ENCODE data around the gene KRT14. TPM values are rescaled to one million over a fixed set of nuclear protein-coding genes. Genes with fewer than 3 reads are reported as not detected.
"Not testable (repeated sequence)": the region's sequence is repeated elsewhere in the genome, so short reads cannot be mapped to it uniquely, and the experiment has no call there.

The KRT14 gene
- total RNA-seq, 2 donors from 2014 or later = 0.25 to 0.40 TPM

- intact Hi-C loops (cut with DNase I, micrococcal nuclease) = no loop called here
- DNase-seq = no peak
These were observed 26.8 kb upstream of the KRT14 start for GRCh38 chr17:41613277-41614082.

GRCh38 chr17:41612376-41613160, 25.9 kb upstream of the KRT14 start, which contains the start of gene KRT16:
KRT16 (minus strand) TSS chr17:41612767; CDS start chr17:41612688, 79 bp downstream.
- ATAC-seq; intact Hi-C loops (cut with DNase I, micrococcal nuclease); DNase-seq: not testable (repeated sequence)

More at GRCh38 chr17:41613277-41614082, 26.8 kb upstream of the KRT14 start:
- ATAC-seq = no peak

GRCh38 chr17:41610965-41611640, 24.4 kb upstream of the KRT14 start:
- ATAC-seq (no peak), DNase-seq (no peak)
- intact Hi-C loops (cut with DNase I, micrococcal nuclease) = no loop called here

- intact Hi-C loops (cut with DNase I, micrococcal nuclease); ATAC-seq: not testable (repeated sequence)
- DNase-seq = peak in 1 of 2 donors; percentile 23
These were observed 23.4 kb upstream of the KRT14 start for GRCh38 chr17:41610061-41610517.

- ATAC-seq; intact Hi-C loops (cut with DNase I, micrococcal nuclease); DNase-seq: not testable (repeated sequence)
These were observed 20.2 kb upstream of the KRT14 start for GRCh38 chr17:41606930-41607329.

GRCh38 chr17:41602524-41602923, 15.8 kb upstream of the KRT14 start:
- DNase-seq (no peak), ATAC-seq (no peak)
- intact Hi-C loops (cut with DNase I, micrococcal nuclease) = no loop called here

- intact Hi-C loops (cut with DNase I, micrococcal nuclease) = no loop called here
- no peak for DNase-seq
- ATAC-seq = no peak
These were observed 13.6 kb upstream of the KRT14 start for GRCh38 chr17:41600318-41600717.

GRCh38 chr17:41599680-41600079, 13.0 kb upstream of the KRT14 start:
- DNase-seq (no peak), ATAC-seq (no peak)
- intact Hi-C loops (cut with DNase I, micrococcal nuclease) = no loop called here

GRCh38 chr17:41595585-41595984, 8.9 kb upstream of the KRT14 start:
- no peak for ATAC-seq
- DNase-seq = no peak
- intact Hi-C loops (cut with DNase I, micrococcal nuclease) = no loop called here

GRCh38 chr17:41594363-41594915, 7.7 kb upstream of the KRT14 start:
- no peak for DNase-seq
- no peak for ATAC-seq
- intact Hi-C loops (cut with DNase I, micrococcal nuclease) = no loop called here

- intact Hi-C loops (cut with DNase I, micrococcal nuclease) = no loop called here
- DNase-seq (no peak), ATAC-seq (no peak)
These were observed 6.7 kb upstream of the KRT14 start for GRCh38 chr17:41593306-41593981.

GRCh38 chr17:41592601-41593305, 6.1 kb upstream of the KRT14 start:
- intact Hi-C loops (cut with DNase I, micrococcal nuclease) = no loop called here
- no peak for ATAC-seq
- no peak for DNase-seq

GRCh38 chr17:41589301-41589700, 2.6 kb upstream of the KRT14 start:
- DNase-seq (no peak), ATAC-seq (no peak)
- intact Hi-C loops (cut with DNase I, micrococcal nuclease) = no loop called here

GRCh38 chr17:41588126-41588810, 1.6 kb upstream of the KRT14 start:
- ATAC-seq (no peak), DNase-seq (no peak)
- intact Hi-C loops (cut with DNase I, micrococcal nuclease) = no loop called here

GRCh38 chr17:41585301-41586056, 1.2 kb downstream of the KRT14 start:
- ATAC-seq = no peak
- intact Hi-C loops (cut with DNase I, micrococcal nuclease) = no loop called here
- DNase-seq = no peak

GRCh38 chr17:41584331-41584927, 2.3 kb downstream of the KRT14 start:
- ATAC-seq; DNase-seq; intact Hi-C loops (cut with DNase I, micrococcal nuclease): not testable (repeated sequence)

All from left colon (tissue), 2 donors.